GM12892 (cell line): ENCODE results near the gene PCYT2. TPM values are rescaled to one million over a fixed set of nuclear protein-coding genes. Genes with fewer than 3 reads are reported as not detected.

ENCODE experiments used
- DNase-seq: peaks from one replicate; pipeline ENCODE4 v3.0.0; 2011; ENCODE audit not compliant: insufficient read length
- FAIRE-seq: peaks from 2 replicates; lab custom pipeline; 2011; peaks lifted over from hg19 to GRCh38; lab: Jason Lieb, UNC
- POLR2A ChIP-seq: IDR thresholded peaks from 2 replicates; pipeline ENCODE4 v1.6.1; 2011; ENCODE audit warnings: low read depth, low read length, control low read depth
- POLR2AphosphoS5 ChIP-seq: IDR thresholded peaks from 2 replicates; pipeline ENCODE4 v1.6.1; 2011; ENCODE audit warnings: low read depth, low read length, control low read depth
- TAF1 ChIP-seq: IDR thresholded peaks from 2 replicates; pipeline ENCODE4 v1.6.1; 2011; ENCODE audit warnings: low read depth, mild to moderate bottlenecking, control low read depth, low read length, borderline replicate concordance
- polyA plus RNA-seq: library from polyadenylated mRNA; unstranded; fragments of >200 nt; gene quantifications from one replicate; pipeline ENCODE4 v1.2.1, GENCODE V29; 2012; ENCODE audit warnings: missing spikeins, inconsistent platforms; ENCODE audit not compliant: missing spikeins

The PCYT2 gene
- polyA plus RNA-seq, result 22.9 TPM

- peak; percentile 92 for FAIRE-seq
- DNase-seq, result peak; percentile 100
- no peak for TF ChIP-seq POLR2AphosphoS5
- TF ChIP-seq POLR2A, result peak; percentile 42; the same call in 1 of the 2 replicates
- TF ChIP-seq TAF1, result no peak
Measured at GRCh38 chr17:81911277-81911961, at the start of gene PCYT2. TSS of gene PCYT2 (minus strand) at chr17:81911399. CDS start at chr17:81911355, 44 bp downstream.

- FAIRE-seq (no peak), DNase-seq (no peak)
- no peak for TF ChIP-seq POLR2A
- no peak for TF ChIP-seq TAF1
- TF ChIP-seq POLR2AphosphoS5, result no peak
Measured at GRCh38 chr17:81960130-81960958, 49.1 kb upstream of the PCYT2 start.

DNA sequence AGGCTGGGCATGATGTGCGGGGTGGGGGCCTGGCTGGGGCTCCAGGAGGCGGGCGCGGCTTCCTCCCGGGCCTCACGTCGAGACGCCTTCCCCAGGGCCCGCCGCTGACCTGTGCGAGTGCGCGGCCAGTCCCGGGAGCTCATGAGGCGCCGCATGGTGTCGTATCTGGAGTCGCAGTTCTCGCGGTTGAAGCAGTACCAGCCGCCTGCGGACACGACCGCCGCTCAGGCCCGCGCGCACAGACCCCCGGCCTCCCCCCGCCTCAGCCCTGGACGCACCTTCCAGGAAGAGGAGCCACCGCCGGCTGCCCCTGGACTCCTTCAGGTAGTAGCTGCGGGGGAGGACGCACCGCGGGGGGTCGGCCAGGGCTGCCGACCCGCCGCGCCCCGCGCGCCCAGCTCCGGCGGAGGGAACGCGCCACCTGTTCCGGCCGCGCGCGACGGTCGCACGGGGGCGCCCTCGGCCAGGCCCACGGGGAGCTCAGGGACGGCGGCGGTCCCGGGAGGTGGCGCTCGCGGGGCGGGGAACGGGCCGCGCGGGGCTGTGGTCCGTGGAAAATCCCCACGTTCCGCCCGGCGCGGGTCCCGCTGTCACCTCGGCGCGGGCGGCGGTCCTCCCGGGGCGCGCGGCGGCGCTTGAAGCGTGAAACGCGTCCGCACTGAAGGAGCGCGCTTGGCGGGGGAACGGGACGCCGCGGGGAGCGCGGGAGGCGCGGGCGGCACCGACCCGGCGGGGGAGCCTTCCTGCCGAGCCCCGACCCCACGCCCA lies 48.3 kb upstream of the PCYT2 start:
- FAIRE-seq, result peak; percentile 83
- DNase-seq, result peak; percentile 83
- no peak for TF ChIP-seq POLR2AphosphoS5
- no peak for TF ChIP-seq POLR2A
- TF ChIP-seq TAF1, result no peak

DNA sequence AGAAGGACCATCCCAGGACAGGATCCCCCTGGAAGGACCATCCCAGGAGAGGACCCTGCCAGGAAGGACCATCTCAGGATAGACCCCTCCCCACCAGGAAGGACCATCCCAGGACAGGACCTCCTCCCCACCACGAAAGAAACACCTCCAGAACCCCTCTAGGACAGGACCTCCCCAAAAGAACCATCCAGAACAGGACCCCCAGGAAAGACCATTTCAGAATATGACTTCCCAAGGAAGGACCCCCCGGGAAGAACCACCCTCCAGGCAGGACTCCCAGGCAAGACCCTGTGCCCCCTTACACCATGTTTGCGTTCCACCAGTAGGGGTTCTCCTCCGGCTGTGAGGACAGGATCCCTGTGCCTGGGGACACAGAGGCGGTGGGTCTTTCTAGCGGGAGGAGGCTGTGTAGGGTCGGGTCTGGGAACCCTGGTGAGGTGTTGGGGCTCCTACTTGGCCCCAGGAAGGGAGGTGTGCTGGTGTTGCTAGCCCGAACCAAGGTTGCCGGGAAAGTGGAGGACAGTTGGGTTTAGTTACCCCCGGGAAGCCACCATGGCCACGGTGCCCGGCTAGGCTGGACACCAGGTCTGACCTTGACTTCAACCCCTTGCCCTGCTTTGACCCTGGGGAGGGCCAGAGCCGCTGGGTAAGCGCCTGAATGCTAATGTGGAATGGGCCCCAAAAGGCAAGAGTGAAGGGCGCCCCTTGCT lies 47.6 kb upstream of the PCYT2 start:
- no peak for TF ChIP-seq POLR2AphosphoS5
- TF ChIP-seq TAF1, result no peak
- TF ChIP-seq POLR2A, result no peak
- no peak for DNase-seq
- no peak for FAIRE-seq

DNA sequence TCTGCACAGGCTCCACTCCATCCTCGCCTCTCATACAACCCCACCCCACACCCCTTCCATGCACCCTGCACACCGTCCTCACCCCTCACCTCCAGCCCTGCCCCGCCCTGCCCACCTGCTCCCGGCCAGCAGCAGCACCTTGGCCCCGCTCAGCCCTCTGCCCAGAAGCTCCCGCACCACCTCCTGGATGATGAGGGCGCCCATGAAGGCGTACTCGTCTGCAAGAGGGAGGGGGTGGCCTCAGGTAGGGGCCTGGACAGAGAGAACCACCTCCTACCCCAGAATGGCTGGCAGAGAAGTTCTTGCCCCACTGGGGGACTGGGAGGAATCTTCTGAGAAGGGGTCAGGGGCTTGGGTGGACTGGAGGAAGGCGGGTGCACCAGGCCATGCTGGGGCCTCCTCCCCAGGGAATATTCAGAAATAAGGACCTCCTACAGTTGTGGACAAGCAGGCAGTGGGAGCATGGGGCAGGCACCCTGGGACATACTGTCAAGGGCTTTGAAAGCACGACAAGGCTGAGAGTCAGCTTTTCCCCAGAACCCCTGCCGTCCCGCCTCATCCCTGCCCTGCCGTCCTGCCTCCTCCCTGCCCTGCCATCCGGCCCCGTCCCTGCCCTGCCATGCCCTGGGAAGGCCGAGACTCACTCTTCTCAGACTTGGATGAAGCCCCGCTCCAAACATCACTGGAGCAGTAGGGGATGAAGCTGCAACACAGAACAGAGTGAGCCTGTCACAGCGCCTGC lies 46.7 kb upstream of the PCYT2 start:
- TF ChIP-seq POLR2AphosphoS5 (no peak), TAF1 (no peak), POLR2A (no peak)
- DNase-seq, result no peak
- no peak for FAIRE-seq

DNA sequence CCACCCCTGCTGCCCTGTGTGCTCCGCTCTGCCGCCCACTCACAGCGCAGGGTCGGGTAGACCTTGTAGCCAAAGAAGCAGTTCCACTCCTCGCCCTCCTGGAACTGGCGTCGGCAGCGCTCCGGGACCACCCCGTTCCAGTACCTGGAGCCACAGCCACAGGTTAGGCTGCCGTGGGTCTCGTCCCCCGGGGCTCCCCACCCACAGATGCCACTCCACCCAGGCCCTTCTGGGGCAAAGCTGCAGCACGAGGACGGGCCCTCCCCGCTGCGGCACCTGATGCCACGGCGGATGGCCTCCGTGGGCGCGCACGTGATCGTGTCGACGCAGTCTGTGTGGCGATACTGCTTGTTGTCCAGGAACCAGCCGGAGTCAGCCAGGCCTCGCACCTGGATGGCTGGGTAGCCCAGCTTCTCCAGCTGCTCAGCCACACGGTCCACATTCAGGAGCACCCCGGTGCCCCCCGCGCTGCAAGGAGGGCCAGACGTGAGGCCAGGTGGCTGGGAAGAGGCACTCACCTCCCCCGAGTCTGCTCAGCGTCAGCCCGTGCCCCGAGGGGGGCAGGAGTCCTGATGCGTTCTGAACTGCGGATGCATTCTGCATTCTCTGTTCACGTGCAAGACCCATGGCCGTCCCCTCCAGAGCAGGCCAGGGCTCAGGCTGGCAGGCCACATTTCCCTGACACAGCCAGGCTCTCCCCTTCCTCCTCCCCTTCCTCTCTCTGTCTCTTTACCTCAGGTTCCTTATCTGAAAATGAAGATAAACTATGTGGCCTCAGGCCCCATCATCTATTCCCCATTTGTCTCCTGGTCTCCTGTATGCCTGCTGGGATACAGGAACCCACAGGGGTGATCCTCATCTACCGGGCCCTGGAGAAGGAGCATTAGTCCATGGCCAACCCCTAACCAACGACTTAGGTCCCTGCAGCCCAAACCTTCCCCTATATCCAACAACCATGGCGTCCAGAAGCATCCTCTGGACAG lies 45.7 kb upstream of the PCYT2 start:
- no peak for FAIRE-seq
- no peak for DNase-seq
- no peak for TF ChIP-seq POLR2A
- no peak for TF ChIP-seq POLR2AphosphoS5
- TF ChIP-seq TAF1, result no peak

DNA sequence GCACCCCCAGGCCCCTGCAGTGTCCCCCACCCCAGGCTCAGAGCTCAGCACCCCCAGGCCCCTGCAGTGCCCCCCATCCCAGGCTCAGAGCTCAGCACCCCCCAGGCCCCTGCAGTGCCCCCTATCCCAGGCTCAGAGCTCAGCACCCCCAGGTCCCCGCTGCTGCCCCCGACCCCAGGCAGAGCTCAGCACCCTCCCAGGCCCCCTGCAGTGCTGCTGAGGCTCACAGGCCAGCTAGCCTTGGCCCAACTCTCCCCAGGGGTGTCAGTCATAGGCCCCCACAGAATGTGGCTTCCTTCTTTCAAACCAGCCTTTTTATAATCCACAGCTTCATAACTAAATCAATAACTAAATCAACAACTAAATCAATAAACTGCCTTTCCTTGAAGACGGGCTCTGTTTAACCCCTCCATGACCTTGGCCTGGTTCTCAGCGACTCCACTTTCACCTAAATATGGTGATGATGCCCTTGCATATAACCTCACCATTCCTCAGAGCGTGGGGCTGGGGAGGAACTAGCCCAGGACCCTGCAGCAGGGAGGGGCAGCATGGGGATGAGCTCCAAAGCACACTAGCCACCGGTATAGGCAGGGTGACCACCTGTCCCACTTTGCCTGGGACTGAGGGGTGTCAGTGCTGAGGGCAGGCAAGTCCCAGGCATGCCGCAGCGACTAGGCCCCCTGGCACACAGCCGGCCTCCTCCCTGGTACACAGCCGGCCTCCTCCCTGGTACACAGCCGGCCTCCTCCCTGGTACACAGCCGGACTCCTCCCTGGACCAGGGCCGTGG lies 44.8 kb upstream of the PCYT2 start:
- FAIRE-seq (no peak), DNase-seq (no peak)
- no peak for TF ChIP-seq POLR2A
- TF ChIP-seq POLR2AphosphoS5, result no peak
- TF ChIP-seq TAF1, result no peak

- FAIRE-seq, result no peak
Measured at GRCh38 chr17:81955058-81955681, 44.0 kb upstream of the PCYT2 start.

More at GRCh38 chr17:81955058-81955681, 44.0 kb upstream of the PCYT2 start:
- DNase-seq, result no peak
- no peak for TF ChIP-seq POLR2AphosphoS5
